ENCODE data around the gene CCDC27.
A peak's percentile ranks its signal among the peaks of the same experiment; 100 is the strongest.

The CCDC27 gene

DNA sequence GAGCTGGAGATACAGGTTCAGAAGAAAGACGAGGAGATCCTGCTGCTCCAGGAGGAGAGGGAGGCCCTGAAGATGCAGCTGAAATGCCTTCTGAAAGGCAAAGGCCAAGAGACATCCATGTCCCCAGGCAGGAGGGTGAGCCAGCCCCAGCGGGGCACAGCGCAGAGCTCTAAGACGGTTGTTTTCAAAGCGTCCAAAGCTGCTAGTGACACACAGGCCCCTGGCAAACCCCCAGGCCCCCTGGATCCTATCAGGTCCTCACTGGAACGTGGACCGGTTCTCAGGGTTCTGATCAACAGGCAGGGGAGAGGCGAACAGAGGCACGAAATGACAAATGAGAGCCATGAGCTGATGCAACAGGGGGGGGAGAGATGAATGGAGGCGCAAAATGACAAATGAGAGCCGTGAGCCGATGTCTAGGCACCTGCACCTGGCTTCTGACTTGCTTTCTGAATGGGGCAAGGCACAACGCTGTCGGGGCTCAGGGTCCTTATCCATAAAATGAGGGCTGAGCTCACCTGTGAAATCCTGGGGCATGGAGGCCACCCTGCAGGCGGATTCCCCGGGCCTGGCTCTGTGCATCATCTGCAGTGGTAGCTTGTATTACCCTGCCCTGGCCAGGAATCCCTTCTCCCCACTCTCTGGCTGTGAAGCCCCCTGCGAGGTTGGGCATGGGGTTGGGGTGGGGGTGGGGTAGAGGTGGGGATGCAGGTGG is 9.2 kb downstream of the CCDC27 start:
- DNase-seq = no peak

DNA sequence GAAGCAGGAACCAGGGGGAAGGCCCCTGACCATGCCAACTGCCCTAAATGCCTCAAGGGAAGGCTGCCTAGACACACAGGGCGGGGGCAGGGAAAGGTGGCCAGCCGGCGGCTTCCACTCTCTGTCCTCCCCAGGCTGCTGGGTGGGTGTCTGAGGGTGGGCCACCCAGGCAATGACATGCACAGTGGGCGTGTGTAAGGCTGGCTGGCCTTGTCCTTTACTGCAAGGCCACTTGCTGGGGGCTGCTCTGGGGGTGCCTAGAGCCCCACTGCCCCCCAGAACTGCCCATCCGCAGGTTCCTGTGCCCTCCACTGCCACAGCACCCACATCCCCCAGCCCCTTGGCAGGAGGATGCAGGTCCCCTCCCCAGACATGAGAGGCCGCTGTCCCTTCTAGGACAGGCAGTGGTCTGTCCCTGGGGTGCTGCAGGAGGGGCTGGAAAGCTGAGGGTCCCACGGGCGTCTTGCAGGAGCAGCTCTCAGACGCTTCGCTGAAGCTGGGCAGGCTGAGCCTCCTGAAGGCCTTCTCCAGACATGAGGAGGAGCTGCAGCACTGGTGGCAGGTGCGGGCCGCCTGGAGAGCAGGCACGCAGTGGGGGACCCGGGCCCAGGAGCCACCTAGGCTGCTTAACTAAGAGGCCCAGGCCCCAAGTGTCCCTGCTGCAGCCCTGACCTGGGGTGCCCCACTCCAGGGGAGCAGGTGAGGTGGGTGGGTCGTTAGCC is 10.1 kb downstream of the CCDC27 start:
- DNase-seq = no peak

DNA sequence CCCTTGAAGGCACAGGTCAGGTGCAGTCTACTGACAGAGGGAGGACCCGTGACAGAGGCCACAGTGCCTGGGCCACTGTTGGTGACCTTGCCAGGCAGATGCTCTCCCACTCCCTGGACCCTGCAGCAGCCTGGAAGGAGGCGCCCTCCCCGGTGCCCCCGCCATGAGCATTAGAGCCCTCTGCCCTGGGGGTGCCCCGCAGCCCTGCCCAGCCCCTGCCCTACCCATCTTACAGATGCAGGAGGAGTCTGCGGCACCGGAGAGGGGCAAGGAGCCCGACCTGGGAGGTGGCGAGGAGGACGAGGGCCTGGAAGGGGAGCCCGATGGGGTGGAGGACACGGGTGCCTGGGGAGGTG is 10.6 kb downstream of the CCDC27 start:
- no peak for DNase-seq

DNA sequence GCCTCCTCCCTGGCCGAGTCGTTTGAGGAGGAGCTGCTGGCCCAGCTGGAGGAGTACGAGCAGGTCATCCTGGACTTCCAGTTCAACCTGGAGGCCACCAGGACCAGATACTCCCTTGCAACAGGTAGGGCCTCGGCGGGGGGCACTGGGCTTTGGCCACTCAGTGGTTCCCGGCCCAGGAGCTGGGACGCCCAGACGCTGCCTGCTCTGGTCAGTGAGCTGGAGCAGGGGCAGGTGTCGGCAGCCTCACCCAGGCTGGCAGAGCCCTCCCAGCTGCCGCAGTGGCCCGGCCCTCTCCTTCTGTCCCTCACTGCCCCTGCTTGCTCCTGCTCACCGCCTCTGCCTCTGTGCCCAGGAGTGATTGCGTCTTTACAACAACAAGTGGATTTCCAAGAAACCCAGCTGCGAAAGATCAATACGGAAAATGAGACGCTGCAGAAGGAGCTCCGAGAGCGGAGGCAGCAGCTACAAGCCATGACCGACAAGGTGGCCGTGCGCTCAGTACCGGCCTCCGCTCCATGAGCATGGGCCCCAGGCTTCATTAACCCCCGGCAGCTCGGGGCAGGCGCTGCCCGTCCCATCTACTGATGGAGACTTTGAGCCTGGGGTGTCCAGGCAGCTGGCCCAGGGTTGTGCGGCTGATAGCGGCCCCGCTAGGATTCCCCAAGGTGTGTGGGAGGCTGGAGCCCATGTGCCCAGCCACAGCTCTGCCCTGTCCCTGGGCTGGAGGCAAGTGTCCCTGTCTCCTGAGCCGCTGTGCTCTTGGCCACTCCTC is 11.3 kb downstream of the CCDC27 start:
- DNase-seq = no peak

DNA sequence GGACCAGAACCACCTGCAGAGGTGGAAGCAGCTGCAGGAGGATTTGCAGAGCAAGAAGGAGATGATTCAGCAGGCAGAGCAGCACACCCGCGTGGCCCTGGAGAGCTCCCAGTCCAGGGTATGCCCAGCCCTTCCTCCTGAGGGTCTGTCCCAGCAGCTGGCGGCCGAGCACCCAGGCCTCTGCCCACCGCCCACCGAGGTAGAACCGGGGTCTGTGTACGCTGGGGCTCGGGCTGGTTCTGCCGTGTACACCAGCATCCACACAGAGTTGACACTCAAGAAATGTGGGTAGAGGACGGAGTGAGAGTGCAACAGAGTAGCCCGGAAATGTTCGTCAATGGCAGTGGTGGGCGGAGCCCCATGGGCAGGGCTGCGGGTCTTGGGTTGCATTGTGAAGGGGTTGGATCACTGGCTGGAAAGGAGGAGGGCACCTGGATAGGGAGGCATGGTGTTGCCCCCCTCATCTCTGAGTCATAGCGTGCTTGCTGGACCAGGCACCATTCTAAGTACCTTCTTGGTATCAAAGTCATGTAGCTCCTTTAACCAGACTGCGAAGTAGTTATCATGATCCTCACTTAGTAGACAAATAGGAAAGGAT is 15.2 kb downstream of the CCDC27 start:
- DNase-seq = no peak

DNA sequence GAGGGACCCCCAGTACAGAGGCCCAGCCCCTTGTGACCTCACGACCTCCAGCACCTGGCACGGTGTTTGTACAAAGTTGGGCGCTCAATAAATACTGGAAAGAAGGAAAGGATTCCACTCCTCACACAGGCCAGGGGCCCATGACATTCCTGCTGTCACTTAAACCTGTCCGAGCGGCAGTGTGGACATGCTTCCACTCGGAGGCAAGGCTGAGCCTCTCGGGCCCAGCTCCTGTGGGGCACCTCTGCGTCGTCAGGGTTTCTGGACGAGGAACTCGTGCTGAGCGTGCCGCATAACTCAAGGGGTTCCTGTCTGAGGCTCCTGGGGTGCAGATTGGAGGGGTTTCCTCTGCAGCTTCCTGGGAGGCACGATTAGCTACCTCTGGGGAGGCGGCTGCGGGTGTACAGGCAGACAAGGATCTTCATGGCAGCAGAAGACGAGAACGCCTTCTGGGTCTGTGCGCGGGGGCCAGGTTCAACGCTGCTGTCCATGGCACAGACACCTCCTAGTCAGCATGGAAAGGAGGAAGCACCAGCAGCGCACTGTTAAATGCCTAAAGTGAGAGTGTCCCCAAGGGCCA is 16.7 kb downstream of the CCDC27 start:
- no peak for DNase-seq

DNA sequence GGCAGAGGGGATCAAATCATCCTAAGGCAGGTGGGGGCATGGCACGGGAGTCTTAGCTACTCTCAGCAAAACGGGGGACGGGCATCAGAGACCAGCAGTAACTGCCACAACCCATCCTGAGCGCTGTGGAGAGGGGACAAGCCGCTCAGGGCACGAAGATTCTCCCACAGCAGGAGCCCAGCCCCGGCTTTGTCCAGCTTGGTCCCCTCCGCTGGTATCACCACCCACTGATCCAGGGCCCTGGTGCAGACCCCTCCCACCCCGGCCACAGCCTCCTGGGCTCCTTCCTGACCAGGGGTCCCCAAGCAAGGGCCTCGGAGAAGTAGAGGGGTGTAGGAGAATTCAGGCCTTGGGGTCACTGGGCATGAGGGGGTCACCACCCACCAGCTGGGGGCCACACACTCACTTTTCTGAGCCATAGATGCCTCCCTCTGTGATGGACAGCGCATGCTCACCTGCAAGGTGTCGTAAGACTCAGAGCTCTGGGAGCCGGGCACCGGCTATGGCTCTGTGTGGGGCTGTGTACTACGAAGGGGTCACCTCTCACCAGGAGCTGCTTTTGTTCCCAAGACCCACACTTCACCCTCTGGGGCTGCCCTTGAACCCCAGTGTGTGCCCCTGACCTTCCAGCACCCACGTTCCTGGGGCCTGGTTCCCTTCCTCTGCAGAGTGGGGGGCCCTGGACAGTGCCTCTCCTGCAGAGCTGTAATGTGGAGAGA is 18.0 kb downstream of the CCDC27 start:
- no peak for DNase-seq

DNA sequence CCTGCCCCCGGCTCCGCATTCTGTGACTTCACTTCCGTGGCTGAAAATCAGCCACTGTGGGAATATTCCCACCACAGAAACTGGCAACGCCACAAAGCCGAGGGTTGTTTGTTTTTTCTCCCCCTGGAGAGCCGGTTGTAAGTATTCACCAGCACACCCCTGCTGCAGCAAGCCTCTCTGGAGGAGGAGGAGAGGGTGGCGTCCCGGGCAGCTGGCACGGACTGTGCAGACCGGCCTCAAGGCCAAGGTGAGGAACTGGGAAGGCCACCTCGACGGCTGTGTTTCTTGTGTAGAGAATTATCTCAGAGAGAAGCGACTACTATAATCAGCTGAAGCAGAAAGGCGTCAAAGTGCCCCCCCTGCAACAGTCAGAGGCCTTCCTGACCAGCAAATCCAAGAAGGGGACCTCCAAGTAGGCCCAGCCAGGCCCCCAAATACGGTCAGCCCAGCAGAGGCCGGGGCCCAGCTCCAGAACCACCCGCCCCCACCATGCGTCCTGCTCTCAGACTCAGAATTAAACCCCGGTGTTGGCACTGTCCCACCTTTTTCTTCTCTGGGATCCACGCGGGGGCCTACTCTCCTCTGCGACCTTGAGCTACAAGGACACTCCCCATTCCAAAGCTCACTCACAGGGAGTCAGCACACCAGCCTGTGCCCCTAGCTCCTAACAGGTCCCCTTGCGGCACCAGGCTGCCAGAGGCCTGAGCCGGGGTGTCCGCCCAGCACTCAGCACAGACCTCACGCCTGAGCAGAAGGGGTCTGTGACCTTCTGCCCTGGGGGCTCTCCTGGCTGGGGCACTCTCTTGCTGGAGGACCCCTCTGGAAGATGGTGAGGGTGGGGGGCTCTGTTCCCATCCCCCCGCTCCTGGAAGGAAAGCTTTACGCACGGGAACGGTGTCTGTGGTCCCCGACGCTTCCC is 19.1 kb downstream of the CCDC27 start:
- no peak for DNase-seq

DNA sequence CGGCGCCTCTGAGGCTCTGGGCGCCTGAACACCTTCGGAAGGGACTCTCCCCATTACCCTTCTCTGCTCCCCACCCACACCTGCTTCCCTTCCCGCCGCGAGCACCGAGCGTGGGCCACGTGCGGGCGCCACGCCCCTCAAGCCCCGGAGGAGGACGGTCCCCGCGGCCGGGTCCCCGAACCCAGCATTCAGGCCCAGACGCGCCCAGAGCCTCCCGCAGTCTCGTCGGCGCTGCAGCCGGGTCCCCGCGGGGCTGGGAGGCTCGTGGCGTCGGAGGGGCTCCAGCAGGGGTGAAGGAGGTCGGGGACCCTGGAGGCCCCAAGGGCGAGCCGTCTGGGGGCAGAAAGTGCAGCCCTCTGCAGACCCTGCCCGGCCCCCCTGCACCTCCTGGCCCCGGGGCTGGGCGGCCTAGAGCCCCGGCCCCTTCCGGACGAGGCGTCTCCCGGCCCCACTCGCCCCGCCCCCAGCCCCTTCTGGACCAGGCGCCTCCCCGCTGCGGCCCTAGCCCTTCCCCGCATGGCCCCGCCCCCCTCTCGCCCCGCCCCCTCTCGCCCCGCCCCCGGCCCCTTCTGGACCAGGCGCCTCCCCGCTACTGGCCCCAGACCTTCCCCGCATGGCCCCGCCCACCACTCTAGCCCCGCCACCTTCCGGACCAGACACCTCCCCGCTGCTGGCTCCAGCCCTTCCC is 19.9 kb downstream of the CCDC27 start:
- DNase-seq = peak; percentile 78

DNA sequence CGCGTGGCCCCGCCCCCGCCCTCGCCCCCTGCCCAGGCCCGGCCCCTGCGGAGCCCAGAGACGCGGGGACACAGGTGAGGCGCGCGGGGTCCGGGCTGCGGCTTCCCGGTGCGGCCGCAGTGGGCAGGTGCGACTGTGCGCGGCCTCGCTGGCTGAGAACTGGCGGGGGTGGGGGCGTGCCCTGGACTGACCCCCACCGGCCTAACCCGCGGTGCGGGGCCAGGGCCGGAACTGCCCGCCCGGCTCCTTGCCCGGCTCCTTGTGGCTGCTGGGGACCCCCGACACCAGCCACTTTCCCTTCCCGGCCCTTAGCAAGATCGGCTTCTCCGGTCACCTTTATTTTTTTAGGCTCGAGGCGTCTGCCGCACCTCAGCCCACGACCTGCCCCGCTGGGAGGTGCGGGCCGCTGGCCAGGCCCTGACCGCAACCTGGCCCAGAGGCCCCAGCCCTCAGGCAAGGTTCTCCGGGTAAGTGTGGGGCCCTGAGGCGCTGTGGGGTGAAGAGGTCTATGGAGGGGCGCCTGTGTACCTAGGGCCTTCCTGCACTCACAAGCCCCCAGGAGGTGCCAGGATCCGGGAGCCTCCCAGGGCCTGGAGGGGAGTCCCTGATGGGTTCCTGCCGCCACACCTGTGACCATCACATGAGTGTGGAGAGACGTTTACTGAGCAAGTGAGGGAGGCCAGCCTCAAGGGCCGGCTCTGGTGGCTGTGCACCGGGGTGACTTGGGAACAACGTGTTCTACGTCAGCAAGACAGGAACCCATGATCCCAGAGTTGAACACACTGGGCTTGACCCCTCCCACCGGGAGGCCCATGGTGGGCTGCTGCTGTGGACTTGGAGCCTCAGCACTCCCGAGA is 20.7 kb downstream of the CCDC27 start, which contains the start of gene SMIM1:
Gene SMIM1, plus strand, starts transcription at position 35 of the 857 bp plus-strand sequence. CDS start 2,625 bp downstream, outside the sequence.
- no peak for DNase-seq

DNA sequence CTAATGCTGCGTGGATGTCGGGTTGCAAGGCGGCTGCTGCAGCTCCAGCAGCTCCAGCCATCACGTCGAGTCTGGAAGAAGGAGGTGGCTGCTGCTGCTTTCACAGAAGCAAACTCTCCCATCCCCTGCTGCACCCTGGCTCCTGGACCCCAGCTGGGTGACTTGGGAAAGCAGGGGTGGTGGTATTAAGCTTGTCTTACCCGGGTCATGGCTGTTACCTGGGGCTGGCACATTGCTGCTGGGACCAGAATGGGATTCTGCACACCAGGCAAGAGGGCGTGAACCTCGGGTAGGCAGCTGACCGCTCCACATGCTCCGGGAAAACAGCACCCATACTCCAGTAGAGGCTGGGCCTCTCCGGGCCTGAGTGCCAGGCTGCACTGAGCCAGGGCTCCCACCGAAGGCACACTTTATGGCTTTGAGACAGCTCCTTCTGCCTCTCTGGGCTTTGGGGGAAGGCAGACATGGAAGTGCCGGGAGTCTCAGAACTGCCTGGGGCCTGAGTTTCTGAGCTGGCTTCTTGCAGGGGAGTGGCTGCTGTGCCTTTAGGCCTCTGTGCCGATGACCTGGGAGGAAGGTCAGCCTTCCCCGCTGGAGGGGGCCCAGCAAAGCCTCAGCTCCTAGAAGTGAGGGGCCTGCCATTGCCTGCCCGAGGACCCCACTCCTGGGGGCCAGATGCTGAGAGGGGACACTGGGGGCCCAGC is 21.5 kb downstream of the CCDC27 start:
- no peak for DNase-seq

DNA sequence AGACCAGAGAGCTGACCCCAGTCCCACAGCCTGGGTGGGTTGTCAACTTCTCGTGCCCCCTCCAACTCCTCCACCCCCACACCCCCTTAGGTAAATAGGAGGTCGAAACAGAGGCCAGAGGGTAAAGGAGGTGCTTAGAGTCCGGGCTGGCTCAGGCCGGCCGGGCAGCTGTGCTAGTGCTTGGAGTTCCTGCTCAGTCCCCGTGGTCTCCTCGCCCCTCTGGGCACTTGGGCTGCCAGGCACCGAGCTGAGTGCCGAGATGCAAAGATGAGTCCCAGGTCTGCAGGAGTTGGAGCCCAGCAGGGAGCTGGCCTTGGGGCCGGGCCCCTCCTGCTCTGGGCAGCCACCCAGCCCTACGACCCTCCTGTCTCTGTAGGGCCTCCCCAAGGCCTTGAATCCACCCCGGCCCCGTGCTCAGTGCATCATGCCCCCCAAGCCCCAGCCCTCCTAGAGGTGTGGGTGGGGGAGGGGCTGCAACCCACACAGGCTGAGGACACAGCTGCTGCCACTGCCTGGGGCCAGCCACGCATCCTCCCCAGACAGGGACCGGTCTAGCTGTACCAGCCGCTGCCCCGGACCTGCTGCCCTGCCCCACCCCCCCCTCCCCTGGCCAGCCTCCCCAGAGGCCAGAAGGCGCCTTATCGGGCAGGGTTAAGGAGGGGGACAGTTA is 22.2 kb downstream of the CCDC27 start:
- DNase-seq = no peak

DNA sequence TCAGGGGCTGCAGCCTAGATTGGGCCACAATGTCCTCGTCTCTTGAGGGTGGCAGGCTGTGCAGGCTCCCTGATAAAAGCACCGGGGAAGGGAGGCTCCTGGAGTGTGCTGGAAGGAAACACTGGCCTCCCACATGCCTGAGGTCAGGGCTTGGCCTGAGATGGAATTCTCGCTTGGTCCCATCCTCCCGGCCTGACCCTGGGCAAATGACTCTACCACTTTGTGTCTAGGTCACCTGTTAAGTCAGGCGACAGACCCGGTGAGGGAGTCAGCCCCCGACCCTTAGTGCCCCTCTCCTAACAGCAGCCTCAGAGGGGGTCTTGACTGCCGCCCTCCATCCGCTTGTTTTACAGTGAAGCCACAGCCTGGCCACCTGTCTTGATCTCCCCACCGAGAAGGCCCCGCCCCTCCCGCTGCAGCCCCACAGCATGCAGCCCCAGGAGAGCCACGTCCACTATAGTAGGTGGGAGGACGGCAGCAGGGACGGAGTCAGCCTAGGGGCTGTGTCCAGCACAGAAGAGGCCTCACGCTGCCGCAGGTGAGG is 22.8 kb downstream of the CCDC27 start:
- DNase-seq = no peak

DNA sequence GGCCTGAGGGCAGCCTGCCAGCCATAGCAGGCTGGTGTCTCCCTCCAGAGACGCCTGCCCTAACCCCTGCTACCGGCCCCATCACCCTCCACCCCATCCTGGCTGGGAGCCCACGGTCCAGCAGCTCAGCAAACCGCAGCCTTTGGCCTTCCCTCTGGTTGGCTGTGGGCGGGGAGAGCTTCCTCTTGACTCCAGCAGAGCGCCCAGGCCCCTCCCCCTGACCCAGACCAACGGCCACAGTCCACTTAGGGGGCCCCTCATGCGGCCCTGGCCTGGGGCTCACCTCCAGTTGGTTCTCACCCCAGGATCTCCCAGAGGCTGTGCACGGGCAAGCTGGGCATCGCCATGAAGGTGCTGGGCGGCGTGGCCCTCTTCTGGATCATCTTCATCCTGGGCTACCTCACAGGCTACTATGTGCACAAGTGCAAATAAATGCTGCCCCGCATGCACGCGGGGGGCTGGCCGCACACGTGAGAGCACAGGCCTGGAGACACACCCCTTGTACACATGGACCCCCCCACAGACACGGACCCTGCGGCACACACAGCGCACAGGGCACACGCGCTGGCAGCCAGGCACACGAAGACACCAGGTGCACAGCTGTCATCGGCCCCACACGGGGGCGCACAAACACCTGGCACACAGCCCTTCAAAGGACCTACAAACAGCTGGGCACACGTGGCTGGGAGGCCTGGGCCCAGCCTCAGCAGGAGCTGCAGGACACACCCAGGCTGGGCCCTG is 23.4 kb downstream of the CCDC27 start:
- peak; percentile 45 for DNase-seq

DNA sequence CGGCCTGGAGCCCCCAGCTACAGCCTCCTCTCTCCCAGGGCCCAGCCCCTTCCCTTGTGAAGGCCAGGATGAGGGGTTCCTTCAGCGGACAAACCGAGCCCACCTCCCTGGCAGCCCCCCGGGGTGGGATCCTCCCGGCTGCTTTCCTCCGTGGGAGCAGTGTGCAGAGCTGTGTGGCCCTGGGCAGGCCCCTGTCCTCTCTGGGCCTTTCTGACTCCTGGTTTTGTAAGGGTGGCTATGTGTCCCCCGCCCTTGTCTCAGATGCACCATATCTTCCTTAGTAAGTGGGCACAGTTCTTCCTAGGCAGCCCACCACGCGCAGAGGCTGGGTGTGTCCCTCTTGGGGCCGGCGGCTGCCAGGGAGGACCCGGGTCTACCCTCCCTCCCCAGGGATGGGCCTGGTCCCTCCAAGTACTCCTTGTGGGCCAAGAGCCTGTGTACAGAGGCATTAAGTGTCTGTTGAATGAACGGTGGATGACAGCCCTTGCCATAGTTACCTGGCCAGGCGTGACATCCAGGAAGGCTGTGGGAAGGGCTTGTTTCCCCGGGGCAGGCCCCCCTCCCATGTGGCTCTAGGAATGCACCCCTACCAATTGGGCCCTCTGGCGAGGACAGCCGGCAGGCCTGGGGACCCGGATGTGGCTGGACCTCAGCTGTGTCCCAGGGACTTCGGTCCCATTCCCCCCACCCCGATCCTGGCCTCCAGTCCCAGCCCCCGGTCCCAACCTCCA is 24.1 kb downstream of the CCDC27 start:
- no peak for DNase-seq

DNA sequence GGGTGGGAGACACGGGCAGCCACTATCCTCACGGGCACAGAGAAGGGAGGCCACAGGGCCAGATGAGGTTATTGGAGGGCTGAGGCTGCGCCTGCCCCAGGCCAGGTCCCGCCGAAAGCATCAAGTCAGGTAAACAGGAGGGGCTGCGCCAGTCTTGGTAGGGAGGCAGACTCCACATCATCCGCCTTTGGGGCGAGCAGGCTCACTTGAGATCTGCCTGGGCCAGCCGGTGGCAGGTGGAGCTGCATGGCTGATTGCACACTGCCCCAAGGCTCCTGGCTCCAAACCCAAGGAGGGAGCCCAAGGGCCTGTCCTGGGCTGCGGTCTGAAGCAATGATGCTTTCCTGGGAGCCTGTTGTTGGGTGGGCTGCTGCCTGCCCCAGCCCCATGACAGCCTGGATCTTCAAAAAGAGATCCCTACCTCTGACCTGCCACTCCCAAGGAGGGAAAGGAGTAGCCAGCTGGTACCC is 24.9 kb downstream of the CCDC27 start:
- DNase-seq = no peak
